Calu3 (cell line): ENCODE data around the gene MCC. TPM values are rescaled to one million over a fixed set of nuclear protein-coding genes. Genes with fewer than 3 reads are reported as not detected.

Source experiments
- BruUV-seq: library from RNA; stranded (reverse); fragments of 400-500 nt; replicated peaks from 2 replicates; lab custom pipeline; 2021; lab: Mats Ljungman, UMichigan
- CTCF ChIA-PET: fragments of 300-600 bp; sonication (Branson Sonifier 250); formaldehyde crosslinking; loops from one replicate; lab custom pipeline; 2022; ENCODE audit warnings: antibody characterized with exemption; lab: Charles Lee
- DNase-seq: peaks from one replicate; pipeline ENCODE4 v3.0.0; 2022
- H3K27ac Mint-ChIP-seq: one replicate; pipeline ENCODE4 v1.8.0; 2022; ENCODE audit warnings: mixed read lengths; ENCODE audit not compliant: unreplicated experiment
- H3K27me3 Mint-ChIP-seq: one replicate; pipeline ENCODE4 v1.8.0; 2022; ENCODE audit warnings: mixed read lengths; ENCODE audit not compliant: unreplicated experiment
- H3K36me3 Mint-ChIP-seq: one replicate; pipeline ENCODE4 v1.8.0; 2022; ENCODE audit warnings: mild to moderate bottlenecking, moderate library complexity, mixed read lengths; ENCODE audit not compliant: insufficient read depth, unreplicated experiment
- H3K4me1 Mint-ChIP-seq: one replicate; pipeline ENCODE4 v1.8.0; 2022; ENCODE audit warnings: mild to moderate bottlenecking, low read depth, mixed read lengths; ENCODE audit not compliant: unreplicated experiment
- H3K4me3 Mint-ChIP-seq: one replicate; pipeline ENCODE4 v1.8.0; 2022; ENCODE audit warnings: mild to moderate bottlenecking, low read depth, moderate library complexity, mixed read lengths; ENCODE audit not compliant: unreplicated experiment
- H3K9me3 Mint-ChIP-seq: one replicate; pipeline ENCODE4 v1.8.0; 2022; ENCODE audit warnings: low read depth, mixed read lengths; ENCODE audit not compliant: unreplicated experiment
- intact Hi-C: fragments of 100-400 bp; cut with micrococcal nuclease; formaldehyde crosslinking; loops from one replicate; pipeline ENCODE4 v1.10.0; 2022; ENCODE audit not compliant: unreplicated experiment
- total RNA-seq: library from RNA; stranded (reverse); gene quantifications from 2 replicates; pipeline ENCODE4 v1.2.3, GENCODE V29; 2022
- TF ChIP-seq, protein P1 (sequence below): fragments of 200-600 bp; IDR thresholded peaks from one replicate; pipeline ENCODE4 v1.8.0; 2022; ENCODE audit warnings: antibody characterized with exemption; ENCODE audit not compliant: unreplicated experiment

The MCC gene
- total RNA-seq, 1 experiment from 2014 or later, result 2.8 TPM

DNA sequence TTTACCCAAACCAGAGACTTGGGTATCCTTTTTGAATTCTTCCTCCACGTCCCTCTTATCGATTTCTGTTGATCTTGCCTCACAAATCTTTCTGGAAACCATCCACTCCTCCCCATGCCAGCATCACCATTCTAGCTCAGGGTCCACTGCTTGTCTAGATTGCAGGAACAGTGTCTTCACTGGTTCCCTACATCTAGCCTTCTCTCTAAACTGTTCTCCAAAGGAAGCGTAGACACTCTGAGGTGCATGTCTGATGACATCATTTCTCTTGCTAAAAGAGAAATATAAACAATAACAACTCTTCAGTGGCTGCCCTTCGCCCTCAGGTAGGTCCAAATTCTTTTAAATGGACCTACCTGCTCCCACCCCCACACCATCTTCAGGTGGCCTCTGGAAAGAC lies 311.5 kb downstream of the MCC start:
- no peak overlapping the region for H3K4me3 Mint-ChIP-seq
- intact Hi-C loops, result no loop called here
- no TSS peak for BruUV-seq
- TF ChIP-seq, protein P1, sequence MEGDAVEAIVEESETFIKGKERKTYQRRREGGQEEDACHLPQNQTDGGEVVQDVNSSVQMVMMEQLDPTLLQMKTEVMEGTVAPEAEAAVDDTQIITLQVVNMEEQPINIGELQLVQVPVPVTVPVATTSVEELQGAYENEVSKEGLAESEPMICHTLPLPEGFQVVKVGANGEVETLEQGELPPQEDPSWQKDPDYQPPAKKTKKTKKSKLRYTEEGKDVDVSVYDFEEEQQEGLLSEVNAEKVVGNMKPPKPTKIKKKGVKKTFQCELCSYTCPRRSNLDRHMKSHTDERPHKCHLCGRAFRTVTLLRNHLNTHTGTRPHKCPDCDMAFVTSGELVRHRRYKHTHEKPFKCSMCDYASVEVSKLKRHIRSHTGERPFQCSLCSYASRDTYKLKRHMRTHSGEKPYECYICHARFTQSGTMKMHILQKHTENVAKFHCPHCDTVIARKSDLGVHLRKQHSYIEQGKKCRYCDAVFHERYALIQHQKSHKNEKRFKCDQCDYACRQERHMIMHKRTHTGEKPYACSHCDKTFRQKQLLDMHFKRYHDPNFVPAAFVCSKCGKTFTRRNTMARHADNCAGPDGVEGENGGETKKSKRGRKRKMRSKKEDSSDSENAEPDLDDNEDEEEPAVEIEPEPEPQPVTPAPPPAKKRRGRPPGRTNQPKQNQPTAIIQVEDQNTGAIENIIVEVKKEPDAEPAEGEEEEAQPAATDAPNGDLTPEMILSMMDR, result no peak
- H3K4me1 Mint-ChIP-seq, result peaks cover 8% of the 10 kb centered on the region
- no peaks in the 10 kb centered on the region for H3K9me3 Mint-ChIP-seq
- H3K36me3 Mint-ChIP-seq, result no peaks in the 10 kb centered on the region
- no peak overlapping the region for H3K27ac Mint-ChIP-seq
- no peak for DNase-seq
- peaks cover 10% of the 10 kb centered on the region for H3K27me3 Mint-ChIP-seq
- CTCF ChIA-PET, result no interaction called here

- H3K27ac Mint-ChIP-seq, result no peak overlapping the region
- H3K36me3 Mint-ChIP-seq, result no peaks in the 10 kb centered on the region
- H3K4me1 Mint-ChIP-seq, result peaks cover 8% of the 10 kb centered on the region
- no TSS peak for BruUV-seq
- DNase-seq, result no peak
- TF ChIP-seq, protein P1, result no peak
- CTCF ChIA-PET, result interaction anchor here (0.6 kb wide), 1 partner anchor 42 kb away, joined by 5 read pairs; no protein-coding TSS in a partner anchor
- H3K4me3 Mint-ChIP-seq, result no peak overlapping the region
- H3K9me3 Mint-ChIP-seq, result no peaks in the 10 kb centered on the region
- H3K27me3 Mint-ChIP-seq, result peaks cover 16% of the 10 kb centered on the region
- intact Hi-C loops, result no loop called here
Observed at GRCh38 chr5:113176196-113176595, 312.1 kb downstream of the MCC start.

DNA sequence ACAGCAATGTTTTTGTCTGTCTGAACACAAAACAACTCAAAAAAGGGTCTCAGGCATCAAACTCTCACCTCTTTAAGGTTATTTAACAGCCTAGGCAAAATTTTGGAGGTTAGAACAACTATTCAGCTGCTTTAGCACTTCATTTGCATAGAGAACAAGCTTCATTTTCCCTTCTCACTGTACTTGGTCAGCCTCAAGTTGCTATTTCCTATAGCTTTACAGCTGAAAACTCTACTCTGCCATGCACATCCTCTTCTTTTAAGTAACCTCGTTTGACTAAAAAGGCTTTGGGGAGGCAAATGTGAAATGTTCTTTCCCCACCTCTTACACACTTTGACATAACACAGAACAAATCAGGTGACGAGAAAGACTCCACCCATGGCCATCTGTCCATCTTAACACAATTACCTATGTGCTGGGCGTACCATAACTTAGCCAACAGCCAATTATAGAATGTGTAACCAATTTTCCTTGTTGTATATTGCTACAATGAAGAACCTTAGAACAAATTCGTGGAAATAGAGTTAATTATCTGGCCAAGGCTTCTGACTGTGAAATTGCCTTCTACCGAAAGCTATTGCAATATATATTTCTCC lies 315.9 kb downstream of the MCC start:
- H3K4me3 Mint-ChIP-seq, result no peak overlapping the region
- intact Hi-C loops, result no loop called here
- no peaks in the 10 kb centered on the region for H3K4me1 Mint-ChIP-seq
- peaks cover 45% of the 10 kb centered on the region for H3K27me3 Mint-ChIP-seq
- no peaks in the 10 kb centered on the region for H3K9me3 Mint-ChIP-seq
- no peaks in the 10 kb centered on the region for H3K36me3 Mint-ChIP-seq
- BruUV-seq, result no TSS peak
- DNase-seq, result no peak
- TF ChIP-seq, protein P1, result no peak
- H3K27ac Mint-ChIP-seq, result no peak overlapping the region
- CTCF ChIA-PET, result no interaction called here

DNA sequence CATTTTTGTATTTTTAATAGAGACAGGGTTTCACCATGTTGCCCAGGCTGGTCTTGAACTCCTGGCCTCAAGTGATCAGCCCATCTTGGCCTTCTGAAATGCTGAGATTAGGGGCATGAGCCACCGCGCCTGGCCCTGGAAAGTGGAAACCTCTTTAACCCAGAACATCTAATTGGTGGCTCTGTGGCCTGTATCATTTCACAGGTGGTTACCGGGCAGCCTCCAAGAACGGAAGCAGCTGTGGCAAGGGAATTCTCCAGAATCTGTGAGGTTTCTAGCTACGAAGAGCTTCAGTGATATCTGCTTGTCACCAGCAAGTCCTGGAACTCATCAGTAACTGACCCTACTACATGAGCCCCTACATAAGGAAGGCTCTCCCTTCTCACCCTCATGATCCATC lies 316.7 kb downstream of the MCC start:
- CTCF ChIA-PET, result no interaction called here
- Mint-ChIP-seq H3K9me3 (no peaks in the 10 kb centered on the region), H3K27ac (no peak overlapping the region), H3K36me3 (no peaks in the 10 kb centered on the region), H3K4me3 (no peak overlapping the region), H3K4me1 (peaks cover 7% of the 10 kb centered on the region), H3K27me3 (peaks cover 45% of the 10 kb centered on the region)
- DNase-seq, result no peak
- intact Hi-C loops, result no loop called here
- no TSS peak for BruUV-seq
- TF ChIP-seq, protein P1, result no peak
